Endothelial cell of umbilical vein (primary cell): ENCODE results near the gene KYAT1. TPM values are rescaled to one million over a fixed set of nuclear protein-coding genes. Genes with fewer than 3 reads are reported as not detected.

Source experiments
- BruUV-seq: library from RNA; stranded (reverse); fragments of 400-500 nt; replicated peaks from 2 replicates; lab custom pipeline; 2021; lab: Mats Ljungman, UMichigan
- CTCF ChIA-PET: fragments of 300-600, 350-600 bp; sonication (Branson Sonifier 250); formaldehyde crosslinking; loops from one replicate; lab custom pipeline; 2021; ENCODE audit warnings: antibody characterized with exemption, inconsistent platforms; lab: Charles Lee
- POLR2A ChIA-PET: fragments of 300-600, 350-600 bp; sonication (Branson Sonifier 250); formaldehyde crosslinking; loops from one replicate; lab custom pipeline; 2021; ENCODE audit warnings: antibody characterized with exemption, inconsistent platforms; lab: Charles Lee
- DNase-seq: peaks from one replicate; pipeline ENCODE4 v3.0.0-alpha.2; 2011; ENCODE audit warnings: low read depth, low spot score
- FAIRE-seq: peaks from 2 replicates; lab custom pipeline; 2011; peaks lifted over from hg19 to GRCh38; lab: Jason Lieb, UNC
- H2AFZ ChIP-seq: 2 replicates; pipeline ENCODE4 v1.6.0; 2012; ENCODE audit warnings: low read depth, low read length, control low read depth, inconsistent platforms
- H3K27ac ChIP-seq: 2 replicates; pipeline ENCODE4 v1.5.1; 2011; ENCODE audit warnings: low read depth, mild to moderate bottlenecking, control low read depth, low read length, moderate library complexity; ENCODE audit not compliant: insufficient read depth
- H3K27me3 ChIP-seq, 2 experiments: 2 replicates each; pipeline versions ENCODE4 v1.6.0 to v1.6.1; 2011; ENCODE audit warnings: low read length in 2 of 2, mixed read lengths in 1 of 2; ENCODE audit not compliant: control insufficient read depth in 2 of 2, insufficient read depth in 2 of 2
- H3K36me3 ChIP-seq, 2 experiments: 2 replicates in 1 of 2; 3 replicates in 1 of 2; pipeline ENCODE4 v1.5.1; 2011; ENCODE audit warnings: low read length in 2 of 2, mild to moderate bottlenecking in 1 of 2, moderate library complexity in 1 of 2; ENCODE audit not compliant: control insufficient read depth in 2 of 2, insufficient read depth in 2 of 2; ENCODE audit errors: extremely low read depth in 1 of 2
- H3K4me1 ChIP-seq: 3 replicates; pipeline ENCODE4 v1.5.1; 2011; ENCODE audit warnings: mild to moderate bottlenecking, low read length; ENCODE audit not compliant: control insufficient read depth, insufficient read depth; ENCODE audit errors: extremely low read depth
- H3K4me2 ChIP-seq: 2 replicates; pipeline ENCODE4 v1.6.1; 2011; ENCODE audit warnings: low read length, control low read depth, mixed read lengths; ENCODE audit not compliant: insufficient read depth
- H3K4me3 ChIP-seq, 3 experiments: fragments of 200-600 bp in 1 of 3; sonication (generic), shearing (Covaris generic) in 1 of 3; replicated peaks in 1 of 3; 2 replicates each; pipeline ENCODE4 v1.5.1; 2011 to 2016; ENCODE audit warnings: control low read depth in 3 of 3, low read length in 3 of 3, mild to moderate bottlenecking in 2 of 3, inconsistent platforms in 1 of 3, low read depth in 1 of 3, moderate library complexity in 1 of 3; ENCODE audit not compliant: insufficient read depth in 1 of 3
- H3K79me2 ChIP-seq: 2 replicates; pipeline ENCODE4 v1.6.0; 2012; ENCODE audit warnings: low read length, inconsistent platforms; ENCODE audit not compliant: control insufficient read depth, insufficient read depth
- H3K9ac ChIP-seq: replicated peaks from 2 replicates; pipeline ENCODE3; 2011; ENCODE audit warnings: low read length, control low read depth; ENCODE audit not compliant: insufficient read depth; ENCODE audit errors: extremely low read depth
- H3K9me1 ChIP-seq: replicated peaks from 3 replicates; pipeline ENCODE4 v1.6.0; 2011; ENCODE audit warnings: mild to moderate bottlenecking, low read length; ENCODE audit not compliant: control insufficient read depth, insufficient read depth; ENCODE audit errors: extremely low read depth
- H3K9me3 ChIP-seq: replicated peaks from 2 replicates; pipeline ENCODE4 v1.5.1; 2012; ENCODE audit warnings: low read length, inconsistent platforms; ENCODE audit not compliant: control insufficient read depth, insufficient read depth
- H4K20me1 ChIP-seq: replicated peaks from 2 replicates; pipeline ENCODE3; 2011; ENCODE audit warnings: mild to moderate bottlenecking, low read length; ENCODE audit not compliant: control insufficient read depth, insufficient read depth; ENCODE audit errors: extremely low read depth
- EZH2 ChIP-seq: IDR thresholded peaks from 2 replicates; pipeline ENCODE4 v1.6.1; 2012; ENCODE audit warnings: borderline replicate concordance, low read depth, mild to moderate bottlenecking, moderate library complexity, low read length, inconsistent platforms; ENCODE audit not compliant: severe bottlenecking
- FOS ChIP-seq: IDR thresholded peaks from 2 replicates; pipeline ENCODE4 v1.6.1; 2011; ENCODE audit warnings: mild to moderate bottlenecking, low read length, moderate library complexity, borderline replicate concordance; ENCODE audit not compliant: insufficient read depth
- GATA2 ChIP-seq: IDR thresholded peaks from 2 replicates; pipeline ENCODE4 v1.7.0; 2011; ENCODE audit warnings: low read depth, mild to moderate bottlenecking, moderate library complexity, mixed read lengths, low read length; ENCODE audit not compliant: insufficient read length, insufficient read depth
- JUN ChIP-seq: IDR thresholded peaks from 2 replicates; pipeline ENCODE4 v1.6.1; 2011; ENCODE audit warnings: borderline replicate concordance, low read depth; ENCODE audit not compliant: insufficient read length, insufficient read depth
- MYC ChIP-seq: IDR thresholded peaks from one replicate; pipeline ENCODE4 v1.6.1; 2011; ENCODE audit warnings: mild to moderate bottlenecking, low read depth, low read length
- POLR2A ChIP-seq: IDR thresholded peaks from 2 replicates; pipeline ENCODE4 v1.6.1; 2012; ENCODE audit warnings: low read depth, mild to moderate bottlenecking, control low read depth, low read length
- POLR2AphosphoS5 ChIP-seq: IDR thresholded peaks from 2 replicates; pipeline ENCODE4 v1.6.1; 2012; ENCODE audit warnings: low read depth, mild to moderate bottlenecking, control low read depth, low read length, moderate library complexity; ENCODE audit not compliant: insufficient read depth
- dilution Hi-C: fragments of 300-500 bp; cut with MboI; formaldehyde crosslinking; loops from one replicate; pipeline ENCODE4 v1.15.0; 2019; ENCODE audit warnings: low sequenced_read_pairs; ENCODE audit not compliant: extremely low pct_ligation_motif_present
- intact Hi-C: fragments of 100-400 bp; cut with micrococcal nuclease; formaldehyde crosslinking; loops from one replicate; pipeline ENCODE4 v1.10.0; 2022
- polyA plus RNA-seq, 4 experiments: library from polyadenylated mRNA; depleted of rRNA in 3 of 4; stranded (reverse) in 3 of 4; unstranded in 1 of 4; fragments of >200 nt; gene quantifications; 2 replicates each; pipeline versions ENCODE4 v1.2.1 to v1.2.3, GENCODE V29; 2011 to 2012; ENCODE audit warnings: missing spikeins in 1 of 4
- total RNA-seq: library from RNA; stranded (reverse); gene quantifications from 2 replicates; pipeline ENCODE4 v1.2.3, GENCODE V29; 2021
- TF ChIP-seq, protein P1 (sequence below), 2 donors: IDR thresholded peaks; 1 replicate in 1 of 2; 2 replicates in 1 of 2; pipeline ENCODE4 v1.5.1; 2011; ENCODE audit warnings: low read length in 2 of 2, mild to moderate bottlenecking in 2 of 2, moderate library complexity in 2 of 2, control low read depth in 1 of 2, inconsistent platforms in 1 of 2, low read depth in 1 of 2; ENCODE audit not compliant: insufficient read depth in 1 of 2; ENCODE audit errors: extremely low read depth in 1 of 2
- TF ChIP-seq, protein P2 (sequence below): IDR thresholded peaks from 2 replicates; pipeline ENCODE4 v1.6.1; 2011; ENCODE audit not compliant: insufficient read depth, insufficient read length

KYAT1 gene
- total and polyA plus RNA-seq, 2 donors (not counting 3 experiments of a cell fraction or from before 2014, with no cell fraction given): 7.2 to 9.6 TPM

DNA sequence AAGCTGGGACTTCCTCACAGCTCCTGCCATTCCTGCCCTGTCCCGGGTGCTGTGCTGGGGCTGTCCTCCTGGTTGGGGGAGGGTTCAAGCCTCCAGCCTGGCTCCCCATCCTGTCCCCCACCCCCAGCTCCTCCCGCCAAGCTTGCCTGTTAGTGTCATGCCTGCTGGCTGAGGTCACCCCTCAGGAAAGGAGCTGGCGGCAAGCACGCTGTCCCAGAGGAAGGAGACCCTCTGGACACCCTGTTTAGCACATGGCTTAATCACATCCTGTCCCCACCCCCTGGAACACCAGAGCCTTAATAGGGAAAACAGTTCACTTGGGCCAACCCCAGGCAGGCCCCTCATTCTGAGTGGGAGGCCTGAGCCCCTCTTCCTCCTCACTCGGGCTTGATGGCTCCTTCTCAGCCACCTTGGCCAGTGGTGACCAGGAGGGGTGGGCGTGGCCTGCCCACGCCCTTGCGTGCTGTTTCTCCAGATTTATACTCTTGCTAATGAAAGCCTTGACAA, 29.8 kb upstream of the KYAT1 start:
- no peak overlapping the region for H3K4me3 ChIP-seq
- DNase-seq (peak; percentile 85), FAIRE-seq (no peak)
- H3K4me1 ChIP-seq: peaks cover 58% of the 10 kb centered on the region
- H4K20me1 ChIP-seq: no peaks in the 10 kb centered on the region
- BruUV-seq: no TSS peak
- ChIA-PET CTCF (interaction anchor here (0.8 to 2.6 kb wide), 3 partner anchors 14 to 48 kb away, joined by 3 to 8 read pairs (median 7); no protein-coding TSS in a partner anchor), POLR2A (interaction anchor here (0.6 to 1.7 kb wide), 2 partner anchors 23 to 24 kb away, joined by 3 to 8 read pairs; no protein-coding TSS in a partner anchor)
- no peaks in the 10 kb centered on the region for H3K9me1 ChIP-seq
- H3K27ac ChIP-seq: peak overlapping the region; percentile 94
- H3K4me2 ChIP-seq: peak overlapping the region; percentile 26
- dilution Hi-C loops (no loop called here), intact Hi-C loops (loop anchor here (1.0 kb wide), 3 partner anchors 19 to 29 kb away; partner anchors contain the start of gene LRRC8A)
- TF ChIP-seq EZH2 (no peak), MYC (peak; percentile 95), FOS (peak; percentile 90), JUN (peak; percentile 66), GATA2 (peak; percentile 46), POLR2AphosphoS5 (peak; percentile 97), POLR2A (no peak)
- TF ChIP-seq, protein P1, sequence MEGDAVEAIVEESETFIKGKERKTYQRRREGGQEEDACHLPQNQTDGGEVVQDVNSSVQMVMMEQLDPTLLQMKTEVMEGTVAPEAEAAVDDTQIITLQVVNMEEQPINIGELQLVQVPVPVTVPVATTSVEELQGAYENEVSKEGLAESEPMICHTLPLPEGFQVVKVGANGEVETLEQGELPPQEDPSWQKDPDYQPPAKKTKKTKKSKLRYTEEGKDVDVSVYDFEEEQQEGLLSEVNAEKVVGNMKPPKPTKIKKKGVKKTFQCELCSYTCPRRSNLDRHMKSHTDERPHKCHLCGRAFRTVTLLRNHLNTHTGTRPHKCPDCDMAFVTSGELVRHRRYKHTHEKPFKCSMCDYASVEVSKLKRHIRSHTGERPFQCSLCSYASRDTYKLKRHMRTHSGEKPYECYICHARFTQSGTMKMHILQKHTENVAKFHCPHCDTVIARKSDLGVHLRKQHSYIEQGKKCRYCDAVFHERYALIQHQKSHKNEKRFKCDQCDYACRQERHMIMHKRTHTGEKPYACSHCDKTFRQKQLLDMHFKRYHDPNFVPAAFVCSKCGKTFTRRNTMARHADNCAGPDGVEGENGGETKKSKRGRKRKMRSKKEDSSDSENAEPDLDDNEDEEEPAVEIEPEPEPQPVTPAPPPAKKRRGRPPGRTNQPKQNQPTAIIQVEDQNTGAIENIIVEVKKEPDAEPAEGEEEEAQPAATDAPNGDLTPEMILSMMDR (IDR thresholded peaks at IDR 0.05; ENCODE audit: extremely low read depth in 1 of 2, insufficient read depth in 1 of 2, low read depth in 1 of 2, low read length in 2 of 2): no peak
- TF ChIP-seq, protein P2, sequence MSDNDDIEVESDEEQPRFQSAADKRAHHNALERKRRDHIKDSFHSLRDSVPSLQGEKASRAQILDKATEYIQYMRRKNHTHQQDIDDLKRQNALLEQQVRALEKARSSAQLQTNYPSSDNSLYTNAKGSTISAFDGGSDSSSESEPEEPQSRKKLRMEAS: peak; percentile 83
- H3K27me3 ChIP-seq: no peaks in the 10 kb centered on the region
- H3K9ac ChIP-seq: peak overlapping the region; percentile 63
- no peak overlapping the region for H2AFZ ChIP-seq
- peaks cover 83% of the 10 kb centered on the region for H3K79me2 ChIP-seq
- H3K36me3 ChIP-seq: peaks cover 21 to 47% of the 10 kb centered on the region in 2 experiments
- no peaks in the 10 kb centered on the region for H3K9me3 ChIP-seq
